NCI-H2171 (cell line): ENCODE measurements around the gene RFLNA.
A peak's percentile ranks its signal among the peaks of the same experiment; 100 is the strongest.

Experiments used
- DNase-seq: peaks from one replicate; lab custom pipeline; 2025; lab: John Stamatoyannopoulos, UW

Gene RFLNA

DNA sequence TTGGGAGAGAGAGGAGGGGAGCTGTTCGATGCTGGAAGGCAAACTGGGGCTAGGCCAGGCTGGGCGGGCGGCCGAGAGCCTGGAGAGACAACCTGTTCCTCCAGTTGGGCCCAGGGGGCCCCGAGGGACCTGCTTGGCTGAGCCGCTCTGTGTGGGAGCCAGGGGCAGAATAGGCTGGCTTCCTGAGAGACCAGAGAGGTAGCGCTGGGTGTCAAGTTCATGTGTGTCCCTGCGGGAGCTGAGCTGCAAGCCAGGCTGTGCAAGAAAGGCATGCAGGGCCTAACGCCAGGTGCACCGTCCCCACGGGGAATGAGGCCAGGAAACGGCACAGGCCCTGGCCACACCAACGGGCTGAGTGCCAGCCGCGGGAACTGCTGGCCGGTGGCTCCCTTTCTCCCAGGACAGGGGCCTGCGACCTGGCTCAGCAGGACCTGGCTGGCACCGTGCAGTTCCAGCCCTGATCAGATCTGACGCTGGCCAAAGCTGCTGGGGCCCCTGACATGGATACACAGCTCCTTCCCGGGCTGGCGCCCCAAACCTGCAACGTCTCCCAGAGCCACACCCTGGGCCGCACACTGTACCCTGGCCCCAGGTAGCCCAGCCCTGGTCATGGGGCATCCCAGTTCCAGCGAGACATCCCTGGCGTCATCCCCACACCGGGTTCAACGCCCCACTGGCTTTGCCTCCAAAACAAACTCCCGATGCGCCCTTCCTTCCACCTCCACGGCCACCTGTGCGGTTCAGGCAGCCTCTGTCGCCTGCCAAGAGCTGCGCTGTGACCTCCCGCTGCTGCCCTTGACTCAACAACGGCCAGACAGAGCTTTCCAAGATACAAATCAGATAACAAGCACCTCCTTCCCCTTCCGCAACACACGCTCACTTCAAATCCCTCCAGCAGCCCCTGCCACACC lies 65.0 kb downstream of the RFLNA start:
- DNase-seq, result peak; percentile 87

DNA sequence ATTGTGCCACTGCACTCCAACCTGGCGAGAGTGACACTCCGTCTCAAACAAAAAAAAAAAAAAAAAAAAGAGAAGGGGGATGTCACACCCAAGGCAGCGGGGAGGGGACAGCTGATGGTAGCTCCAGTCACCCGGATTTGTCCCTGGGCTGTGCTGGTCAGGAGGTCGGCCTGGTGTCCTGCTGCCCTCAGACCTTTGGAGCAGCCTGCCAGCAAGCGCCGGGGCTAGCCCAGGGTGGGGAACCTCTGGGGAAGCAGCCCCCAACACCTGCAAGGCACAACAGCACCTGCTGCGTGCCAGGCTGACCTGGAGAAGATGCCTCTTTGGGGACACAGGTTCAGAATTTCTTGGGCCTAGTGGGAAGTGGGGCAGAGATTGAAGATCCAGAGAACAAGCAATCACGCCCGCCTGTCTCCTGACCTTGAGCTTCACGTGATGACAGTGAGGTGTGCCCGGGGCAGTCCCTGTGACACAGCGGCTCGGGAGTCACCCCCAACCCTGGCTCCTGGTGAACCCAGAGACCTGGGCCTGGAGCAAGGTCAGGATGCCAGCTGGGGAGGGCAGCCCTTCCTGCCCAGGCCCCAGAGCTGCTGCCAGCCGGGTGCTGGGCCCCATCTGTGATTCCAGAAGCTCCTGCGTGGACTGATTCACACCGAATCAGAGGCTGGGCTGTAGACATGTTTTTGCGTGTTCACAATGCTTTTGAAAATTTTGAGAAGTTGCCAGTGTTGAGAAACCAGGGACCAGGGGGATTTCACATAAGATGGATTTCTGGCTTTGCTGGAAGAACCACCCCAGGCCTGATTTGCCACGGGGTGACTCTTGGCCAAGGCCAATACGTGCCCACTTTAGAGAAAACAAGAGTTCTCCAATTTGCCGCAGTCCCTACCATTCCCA lies 66.4 kb downstream of the RFLNA start:
- no peak for DNase-seq

DNA sequence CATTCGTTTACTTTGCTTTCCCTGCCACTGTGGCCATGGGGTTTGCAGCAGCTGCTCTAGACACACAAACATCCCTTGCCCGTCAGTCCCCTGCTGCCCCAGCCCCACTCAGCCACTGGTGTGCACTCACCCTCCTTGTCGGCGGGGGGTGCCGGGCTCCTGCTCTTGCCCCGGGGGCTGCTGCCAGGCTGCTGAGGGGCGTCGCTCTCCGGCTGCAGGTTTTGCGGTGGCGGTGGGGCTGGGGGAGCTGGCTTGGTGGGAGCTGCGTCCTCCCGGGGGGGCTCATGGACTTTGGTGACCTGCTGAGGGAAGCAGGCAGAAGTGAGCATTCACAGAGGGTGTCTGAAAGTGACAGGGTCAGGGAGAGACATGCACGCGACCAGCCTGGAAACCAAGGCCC lies 67.1 kb downstream of the RFLNA start:
- DNase-seq, result no peak

DNA sequence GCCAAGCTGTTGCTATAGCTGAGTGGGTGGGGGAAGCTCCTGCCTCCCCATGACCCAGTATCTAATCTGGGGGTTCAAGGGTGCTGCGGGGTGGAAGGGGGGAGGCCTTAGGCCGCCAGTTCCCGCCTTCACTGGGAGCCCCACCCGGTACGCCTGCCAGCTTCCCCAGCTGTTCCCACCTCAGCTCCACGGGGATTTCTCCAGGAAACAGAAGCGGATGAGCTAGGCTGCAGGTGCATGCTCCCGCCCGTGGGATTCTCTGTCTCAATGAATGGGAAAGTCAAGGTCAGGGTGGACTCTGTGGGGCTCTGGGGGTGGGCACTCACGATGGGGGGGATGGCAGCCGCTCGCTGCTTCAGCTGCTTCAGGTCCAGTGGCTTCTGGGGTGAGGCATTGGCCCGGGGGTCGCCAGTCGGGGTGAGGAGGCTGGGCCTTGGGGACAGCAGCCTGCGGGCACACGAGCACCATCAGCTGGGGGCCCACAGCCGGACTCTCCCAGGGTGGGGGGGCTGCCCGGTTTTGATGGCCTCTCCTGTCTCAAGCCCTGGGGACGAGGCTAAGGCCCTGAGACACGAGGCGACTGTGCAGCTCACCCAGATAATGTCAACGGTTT lies 68.6 kb downstream of the RFLNA start:
- no peak for DNase-seq

DNA sequence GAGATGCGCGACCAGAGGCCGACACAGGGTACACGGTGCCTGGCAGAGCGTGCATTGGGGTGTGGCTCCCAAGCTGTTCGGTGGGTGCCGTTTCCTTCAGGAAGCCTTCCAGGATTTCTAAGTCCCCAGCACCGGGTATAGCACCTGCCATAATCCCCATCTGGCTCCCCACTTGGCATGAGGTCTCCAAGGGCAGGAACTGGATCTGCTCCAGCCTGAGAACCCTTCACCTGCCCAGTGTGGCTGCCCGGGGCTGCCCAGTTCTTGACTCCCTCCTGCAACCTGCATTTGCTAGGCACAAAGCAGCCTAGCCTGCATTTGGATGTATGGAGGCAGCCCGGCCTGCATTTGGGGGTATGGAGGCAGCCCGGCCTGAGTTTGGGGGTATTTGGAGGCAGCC lies 69.7 kb downstream of the RFLNA start:
- no peak for DNase-seq
